Measurements from ENCODE around the gene EFNB1. TPM values are rescaled to one million over a fixed set of nuclear protein-coding genes. Genes with fewer than 3 reads are reported as not detected.

Gene EFNB1
- polyA plus RNA-seq, 1 experiment, result 19.1 TPM

Other genes with a start within 250 kb of the EFNB1 start
- 1.3 and 1.6 TPM in 2 replicates for gene STARD8, start 181.4 kb upstream of the EFNB1 start, polyA plus RNA-seq (2011; rRNA removed)

All from AG04450 (cell line).